Measurements from ENCODE around the gene SBF2.
A peak's percentile ranks its signal among the peaks of the same experiment; 100 is the strongest.

DNA sequence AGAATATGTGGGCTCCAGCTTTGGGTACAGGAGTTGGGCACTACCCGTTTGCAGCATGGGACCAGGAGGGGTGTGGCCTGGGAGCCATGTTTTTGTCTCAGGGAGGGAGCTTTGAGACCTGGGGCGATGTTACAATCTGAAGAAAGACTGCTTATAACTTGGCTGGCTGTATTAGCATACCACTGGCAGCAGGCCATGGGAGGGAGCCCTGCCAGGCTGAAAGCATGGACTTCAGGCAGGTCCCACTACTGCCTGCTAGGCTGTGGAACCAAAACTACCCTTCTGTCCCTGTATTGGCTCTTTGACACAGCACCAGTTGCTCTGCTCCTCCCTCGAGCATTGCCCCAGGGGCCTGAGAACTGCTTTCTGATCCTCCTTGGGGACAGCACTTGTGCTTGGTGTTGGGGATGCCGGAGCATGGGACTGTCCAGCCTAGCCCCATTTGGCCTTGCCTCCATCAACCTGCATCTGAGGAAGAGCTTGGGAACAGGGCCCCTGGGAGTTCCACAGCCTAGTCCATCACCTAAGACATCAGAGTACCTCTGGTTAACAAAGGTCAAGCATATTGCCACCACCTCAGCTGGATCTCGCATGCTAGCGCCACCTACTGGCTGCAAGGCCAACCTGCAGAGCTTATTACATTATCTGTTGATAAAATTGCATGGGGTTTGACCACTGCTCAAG lies 217.4 kb downstream of the SBF2 start:
- TF ChIP-seq, protein P1, sequence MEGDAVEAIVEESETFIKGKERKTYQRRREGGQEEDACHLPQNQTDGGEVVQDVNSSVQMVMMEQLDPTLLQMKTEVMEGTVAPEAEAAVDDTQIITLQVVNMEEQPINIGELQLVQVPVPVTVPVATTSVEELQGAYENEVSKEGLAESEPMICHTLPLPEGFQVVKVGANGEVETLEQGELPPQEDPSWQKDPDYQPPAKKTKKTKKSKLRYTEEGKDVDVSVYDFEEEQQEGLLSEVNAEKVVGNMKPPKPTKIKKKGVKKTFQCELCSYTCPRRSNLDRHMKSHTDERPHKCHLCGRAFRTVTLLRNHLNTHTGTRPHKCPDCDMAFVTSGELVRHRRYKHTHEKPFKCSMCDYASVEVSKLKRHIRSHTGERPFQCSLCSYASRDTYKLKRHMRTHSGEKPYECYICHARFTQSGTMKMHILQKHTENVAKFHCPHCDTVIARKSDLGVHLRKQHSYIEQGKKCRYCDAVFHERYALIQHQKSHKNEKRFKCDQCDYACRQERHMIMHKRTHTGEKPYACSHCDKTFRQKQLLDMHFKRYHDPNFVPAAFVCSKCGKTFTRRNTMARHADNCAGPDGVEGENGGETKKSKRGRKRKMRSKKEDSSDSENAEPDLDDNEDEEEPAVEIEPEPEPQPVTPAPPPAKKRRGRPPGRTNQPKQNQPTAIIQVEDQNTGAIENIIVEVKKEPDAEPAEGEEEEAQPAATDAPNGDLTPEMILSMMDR (IDR thresholded peaks at IDR 0.05): peak in 2 of 3 donors; percentile 11 to 20
- TF ChIP-seq POLR2A (IDR thresholded peaks at IDR 0.05) (no peak), POLR2AphosphoS5 (IDR thresholded peaks at IDR 0.05) (no peak)
